ENCODE measurements around the gene GPR35. TPM values are rescaled to one million over a fixed set of nuclear protein-coding genes. Genes with fewer than 3 reads are reported as not detected.

GPR35 gene
- total RNA-seq, 1 experiment from 2014 or later = 2.7 TPM

GRCh38 chr2:240591226-240591625 lies 34.1 kb upstream of the GPR35 start:
- Histone ChIP-seq H3K27me3 (replicated peaks; ENCODE audit: insufficient read depth, low read depth, low read length, poor library complexity) (no peaks in the 10 kb centered on the region), H3K9me3 (ENCODE audit: low read depth, low read length, poor library complexity, severe bottlenecking) (no peaks in the 10 kb centered on the region), H3K4me1 (ENCODE audit: insufficient read depth, low read length, poor library complexity, severe bottlenecking) (peaks cover 22% of the 10 kb centered on the region), H3K36me3 (ENCODE audit: insufficient read depth, low read length, poor library complexity, severe bottlenecking) (peaks cover 7% of the 10 kb centered on the region), H3K4me3 (ENCODE audit: low read depth, low read length, poor library complexity, severe bottlenecking) (no peak overlapping the region), H3K27ac (ENCODE audit: low read depth, low read length, poor library complexity, severe bottlenecking) (no peak overlapping the region)
- POLR2A ChIA-PET (ENCODE audit: low non-redundant PET) = no interaction called here
- BruUV-seq (replicated peaks) = no TSS peak
- no peak for DNase-seq (ENCODE audit: low spot score)
- CTCF ChIA-PET = no interaction called here
- intact Hi-C loops (cut with micrococcal nuclease; ENCODE audit: unreplicated experiment) = no loop called here
- no peak for TF ChIP-seq CTCF (conservative IDR thresholded peaks at IDR 0.05; ENCODE audit: low read depth, low read length)
- no peak for TF ChIP-seq EZH2 (IDR thresholded peaks at IDR 0.05; ENCODE audit: borderline replicate concordance, low read depth, low read length, poor library complexity, severe bottlenecking)

- BruUV-seq (replicated peaks) = no TSS peak
- no peak for DNase-seq (ENCODE audit: low spot score)
- Histone ChIP-seq H3K4me1 (ENCODE audit: insufficient read depth, low read length, poor library complexity, severe bottlenecking) (peaks cover 22% of the 10 kb centered on the region), H3K27me3 (replicated peaks; ENCODE audit: insufficient read depth, low read depth, low read length, poor library complexity) (no peaks in the 10 kb centered on the region), H3K9me3 (ENCODE audit: low read depth, low read length, poor library complexity, severe bottlenecking) (no peaks in the 10 kb centered on the region), H3K4me3 (ENCODE audit: low read depth, low read length, poor library complexity, severe bottlenecking) (no peak overlapping the region), H3K27ac (ENCODE audit: low read depth, low read length, poor library complexity, severe bottlenecking) (no peak overlapping the region), H3K36me3 (ENCODE audit: insufficient read depth, low read length, poor library complexity, severe bottlenecking) (peaks cover 7% of the 10 kb centered on the region)
- intact Hi-C loops (cut with micrococcal nuclease; ENCODE audit: unreplicated experiment) = no loop called here
- ChIA-PET POLR2A (ENCODE audit: low non-redundant PET) (no interaction called here), CTCF (no interaction called here)
- TF ChIP-seq CTCF (conservative IDR thresholded peaks at IDR 0.05; ENCODE audit: low read depth, low read length) (no peak), EZH2 (IDR thresholded peaks at IDR 0.05; ENCODE audit: borderline replicate concordance, low read depth, low read length, poor library complexity, severe bottlenecking) (no peak)
Observed at GRCh38 chr2:240591784-240592183, 33.5 kb upstream of the GPR35 start.

- H3K27me3 ChIP-seq (replicated peaks; ENCODE audit: insufficient read depth, low read depth, low read length, poor library complexity) = no peaks in the 10 kb centered on the region
- no peak for DNase-seq (ENCODE audit: low spot score)
- H3K27ac ChIP-seq (ENCODE audit: low read depth, low read length, poor library complexity, severe bottlenecking) = no peak overlapping the region
- intact Hi-C loops (cut with micrococcal nuclease; ENCODE audit: unreplicated experiment) = no loop called here
- peaks cover 15% of the 10 kb centered on the region for H3K4me1 ChIP-seq (ENCODE audit: insufficient read depth, low read length, poor library complexity, severe bottlenecking)
- H3K4me3 ChIP-seq (ENCODE audit: low read depth, low read length, poor library complexity, severe bottlenecking) = no peak overlapping the region
- H3K9me3 ChIP-seq (ENCODE audit: low read depth, low read length, poor library complexity, severe bottlenecking) = no peaks in the 10 kb centered on the region
- peaks cover 11% of the 10 kb centered on the region for H3K36me3 ChIP-seq (ENCODE audit: insufficient read depth, low read length, poor library complexity, severe bottlenecking)
- ChIA-PET POLR2A (ENCODE audit: low non-redundant PET) (no interaction called here), CTCF (no interaction called here)
- no peak for TF ChIP-seq CTCF (conservative IDR thresholded peaks at IDR 0.05; ENCODE audit: low read depth, low read length)
- no peak for TF ChIP-seq EZH2 (IDR thresholded peaks at IDR 0.05; ENCODE audit: borderline replicate concordance, low read depth, low read length, poor library complexity, severe bottlenecking)
- no TSS peak for BruUV-seq (replicated peaks)
Observed at GRCh38 chr2:240593026-240593702, 32.1 kb upstream of the GPR35 start.
